ENCODE measurements around the gene FAM227A.

Gene FAM227A

DNA sequence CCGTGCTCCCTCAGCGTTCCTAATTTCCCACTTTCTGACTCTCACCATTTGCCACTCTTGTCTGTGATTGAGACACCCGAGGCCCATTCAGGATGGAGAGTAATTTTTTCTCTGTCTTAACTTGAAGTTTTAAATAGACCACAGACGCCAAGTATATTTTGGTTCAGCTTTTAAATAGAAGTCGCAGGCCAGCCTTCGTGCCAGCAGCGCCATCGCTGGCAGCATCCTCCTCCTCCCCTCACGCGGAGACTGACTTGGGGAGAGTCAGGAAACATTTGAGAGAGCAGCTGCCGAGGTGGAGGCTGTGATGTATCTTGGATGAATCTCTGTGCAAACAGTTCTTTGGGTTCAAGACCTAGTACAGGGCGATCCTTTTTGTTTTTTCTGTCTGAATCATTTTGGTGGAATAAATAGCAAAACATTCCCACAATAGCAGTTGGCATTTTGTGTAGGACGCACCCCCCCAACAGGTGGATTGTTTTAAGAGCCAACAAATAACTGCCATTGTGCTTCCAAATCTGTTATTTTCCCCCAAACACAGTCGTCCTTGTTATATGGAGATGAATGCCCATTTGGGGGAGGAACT lies 85.3 kb downstream of the FAM227A start:
- H3K27me3 ChIP-seq (ENCODE audit: low read depth, low read length): peaks cover 3% of the 10 kb centered on the region; the same call in 1 of the 2 replicates
- TF ChIP-seq EZH2phosphoT487 (IDR thresholded peaks at IDR 0.05; ENCODE audit: low read depth): no peak
- TF ChIP-seq, protein P1, sequence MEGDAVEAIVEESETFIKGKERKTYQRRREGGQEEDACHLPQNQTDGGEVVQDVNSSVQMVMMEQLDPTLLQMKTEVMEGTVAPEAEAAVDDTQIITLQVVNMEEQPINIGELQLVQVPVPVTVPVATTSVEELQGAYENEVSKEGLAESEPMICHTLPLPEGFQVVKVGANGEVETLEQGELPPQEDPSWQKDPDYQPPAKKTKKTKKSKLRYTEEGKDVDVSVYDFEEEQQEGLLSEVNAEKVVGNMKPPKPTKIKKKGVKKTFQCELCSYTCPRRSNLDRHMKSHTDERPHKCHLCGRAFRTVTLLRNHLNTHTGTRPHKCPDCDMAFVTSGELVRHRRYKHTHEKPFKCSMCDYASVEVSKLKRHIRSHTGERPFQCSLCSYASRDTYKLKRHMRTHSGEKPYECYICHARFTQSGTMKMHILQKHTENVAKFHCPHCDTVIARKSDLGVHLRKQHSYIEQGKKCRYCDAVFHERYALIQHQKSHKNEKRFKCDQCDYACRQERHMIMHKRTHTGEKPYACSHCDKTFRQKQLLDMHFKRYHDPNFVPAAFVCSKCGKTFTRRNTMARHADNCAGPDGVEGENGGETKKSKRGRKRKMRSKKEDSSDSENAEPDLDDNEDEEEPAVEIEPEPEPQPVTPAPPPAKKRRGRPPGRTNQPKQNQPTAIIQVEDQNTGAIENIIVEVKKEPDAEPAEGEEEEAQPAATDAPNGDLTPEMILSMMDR (IDR thresholded peaks at IDR 0.05; ENCODE audit: low read depth, low read length): peak; percentile 36
- H3K36me3 ChIP-seq (replicated peaks; ENCODE audit: low read depth, low read length): no peaks in the 10 kb centered on the region
- H3K9me3 ChIP-seq (ENCODE audit: insufficient read depth, low read length): no peaks in the 10 kb centered on the region
- peak overlapping the region; percentile 68 for H2AFZ ChIP-seq (ENCODE audit: low read depth, low read length)
- H4K20me1 ChIP-seq (ENCODE audit: insufficient read depth, low read length): no peaks in the 10 kb centered on the region
- H3K27ac ChIP-seq (ENCODE audit: low read length): peak overlapping the region; percentile 35
- H3K4me2 ChIP-seq (ENCODE audit: low read length): peak overlapping the region; percentile 88
- H3K4me1 ChIP-seq (ENCODE audit: low read length): peaks cover 10% of the 10 kb centered on the region
- peak overlapping the region; percentile 80 for H3K4me3 ChIP-seq (ENCODE audit: low read length)
- no peaks in the 10 kb centered on the region for H3K79me2 ChIP-seq (ENCODE audit: low read length)
- peak overlapping the region; percentile 75 for H3K9ac ChIP-seq (ENCODE audit: low read length)

DNA sequence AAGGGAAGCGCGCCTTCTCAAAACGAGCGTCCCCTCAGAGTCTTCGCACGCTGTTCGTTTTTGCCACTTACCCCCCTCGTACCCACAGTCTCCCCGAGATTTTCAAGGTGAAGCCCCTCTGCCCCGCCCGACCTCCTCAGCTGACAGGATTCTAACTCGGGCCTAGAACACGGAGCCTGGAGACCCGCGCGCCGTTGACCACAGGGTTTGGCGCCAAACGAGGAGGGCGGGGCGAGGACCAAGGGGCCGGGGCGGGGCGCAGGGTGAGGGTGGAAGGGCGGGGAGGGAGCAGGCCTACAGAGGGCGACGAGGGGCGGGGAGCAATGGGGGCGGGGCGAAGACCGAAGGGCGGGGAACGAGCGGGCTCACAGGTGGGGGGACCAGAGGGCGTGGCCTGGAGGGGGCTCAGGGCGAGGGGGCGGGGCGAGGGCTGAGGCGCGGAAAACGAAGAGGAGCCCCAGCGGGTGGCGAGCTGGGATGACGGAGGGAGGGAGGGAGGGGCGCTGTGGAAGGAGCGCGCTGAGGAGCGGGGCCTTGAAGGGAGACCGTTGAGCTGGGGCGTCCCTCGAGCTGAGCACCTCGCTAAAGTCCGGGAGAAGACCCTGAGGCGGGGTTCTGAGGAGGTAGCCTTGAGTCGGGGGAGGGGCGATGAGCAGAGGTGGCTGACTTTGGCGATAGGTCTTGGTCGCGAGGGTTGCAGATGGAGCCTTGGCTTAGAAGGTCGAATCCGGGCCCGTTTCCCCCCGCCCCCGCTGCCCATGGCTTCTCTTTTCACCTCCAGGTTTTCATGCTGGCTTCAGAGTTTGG lies 86.0 kb downstream of the FAM227A start, which contains the start of gene DMC1:
Gene DMC1, minus strand, starts transcription at position 212 of the 807 bp plus-strand sequence. CDS start 1,927 bp downstream, outside the sequence.
- H3K4me3 ChIP-seq (ENCODE audit: low read length): peak within 1 kb of the TSS; percentile 88

DNA sequence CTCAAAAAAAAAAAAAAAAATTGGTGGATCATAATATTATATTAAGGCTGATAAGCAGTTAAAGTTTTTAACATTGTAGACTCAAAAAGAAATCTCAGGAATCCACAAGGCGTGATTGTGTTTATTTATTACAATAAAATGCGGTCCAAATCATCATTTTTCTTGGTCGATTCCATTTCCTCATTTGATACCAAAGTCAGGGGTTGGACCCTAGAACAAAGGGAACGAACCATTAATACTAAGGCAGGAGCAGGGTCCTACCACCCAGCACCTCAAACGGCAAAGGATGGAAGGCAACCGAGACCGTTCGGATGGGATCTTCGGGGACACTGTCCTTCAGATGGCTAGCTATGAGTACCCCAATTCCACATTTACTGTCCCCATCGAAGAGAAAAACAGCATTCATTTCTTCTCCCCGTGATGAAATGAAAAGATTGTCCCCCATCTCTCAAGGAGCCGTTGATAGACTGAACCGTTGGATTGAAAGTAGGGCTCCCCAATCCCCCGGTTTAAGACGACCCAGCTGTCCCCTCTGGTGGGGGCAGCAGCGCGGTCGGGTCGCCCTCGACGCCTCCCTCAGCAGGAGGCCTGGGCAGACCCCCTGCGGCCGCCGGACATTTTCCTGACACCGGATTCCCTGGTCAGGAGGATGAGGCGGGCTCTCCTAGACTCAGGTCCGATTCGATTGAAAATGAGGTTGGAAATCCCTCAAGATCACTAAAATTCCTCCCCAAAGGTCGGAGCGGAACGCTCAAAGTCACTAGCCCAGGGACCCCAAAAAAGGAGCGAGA lies 86.8 kb downstream of the FAM227A start:
- no peaks in the 10 kb centered on the region for H4K20me1 ChIP-seq (ENCODE audit: insufficient read depth, low read length)
- peak overlapping the region; percentile 79 for H2AFZ ChIP-seq (ENCODE audit: low read depth, low read length)
- H3K79me2 ChIP-seq (ENCODE audit: low read length): no peaks in the 10 kb centered on the region
- H3K9ac ChIP-seq (ENCODE audit: low read length): peak overlapping the region; percentile 87
- peak overlapping the region; percentile 93 for H3K4me2 ChIP-seq (ENCODE audit: low read length)
- H3K4me3 ChIP-seq (ENCODE audit: low read length): peak overlapping the region; percentile 88
- H3K4me1 ChIP-seq (ENCODE audit: low read length): peaks cover 10% of the 10 kb centered on the region
- H3K9me3 ChIP-seq (ENCODE audit: insufficient read depth, low read length): no peaks in the 10 kb centered on the region
- peaks cover 3% of the 10 kb centered on the region; the same call in 1 of the 2 replicates for H3K27me3 ChIP-seq (ENCODE audit: low read depth, low read length)
- peak overlapping the region; percentile 40 for H3K27ac ChIP-seq (ENCODE audit: low read length)
- TF ChIP-seq, protein P1 (IDR thresholded peaks at IDR 0.05; ENCODE audit: low read depth, low read length): no peak
- TF ChIP-seq EZH2phosphoT487 (IDR thresholded peaks at IDR 0.05; ENCODE audit: low read depth): no peak
- peaks cover 4% of the 10 kb centered on the region for H3K36me3 ChIP-seq (replicated peaks; ENCODE audit: low read depth, low read length)

More for the DNA sequence above, 86.0 kb downstream of the FAM227A start, which contains the start of gene DMC1:
- H3K79me2 ChIP-seq (ENCODE audit: low read length): no peaks in the 10 kb centered on the region
- H3K4me2 ChIP-seq (ENCODE audit: low read length): peak within 1 kb of the TSS; percentile 93
- peaks cover 4% of the 10 kb centered on the region for H3K36me3 ChIP-seq (replicated peaks; ENCODE audit: low read depth, low read length)
- peaks cover 10% of the 10 kb centered on the region for H3K4me1 ChIP-seq (ENCODE audit: low read length)
- H3K27ac ChIP-seq (ENCODE audit: low read length): peak within 1 kb of the TSS; percentile 40
- no peaks in the 10 kb centered on the region for H3K9me3 ChIP-seq (ENCODE audit: insufficient read depth, low read length)
- peaks cover 3% of the 10 kb centered on the region; the same call in 1 of the 2 replicates for H3K27me3 ChIP-seq (ENCODE audit: low read depth, low read length)
- TF ChIP-seq EZH2phosphoT487 (IDR thresholded peaks at IDR 0.05; ENCODE audit: low read depth): no peak
- TF ChIP-seq, protein P1 (IDR thresholded peaks at IDR 0.05; ENCODE audit: low read depth, low read length): no peak
- H2AFZ ChIP-seq (ENCODE audit: low read depth, low read length): peak within 1 kb of the TSS; percentile 79
- peak within 1 kb of the TSS; percentile 87 for H3K9ac ChIP-seq (ENCODE audit: low read length)
- no peaks in the 10 kb centered on the region for H4K20me1 ChIP-seq (ENCODE audit: insufficient read depth, low read length)

Data from OCI-LY3 (cell line).